GM19395 (cell line): ENCODE results near the gene DNAH9.

Experiments
- ATAC-seq: cut with Tn5 transposase; IDR thresholded peaks from one replicate; pipeline ENCODE4 v1.9.1; 2021; ENCODE audit warnings: mild to moderate bottlenecking, moderate library complexity; ENCODE audit not compliant: unreplicated experiment

DNAH9 gene

GRCh38 chr17:11598274-11599221 is at the start of gene DNAH9:
TSS of gene DNAH9 (plus strand) at chr17:11598470. CDS start at chr17:11598499, 29 bp downstream.
- peak; percentile 47 for ATAC-seq

- ATAC-seq, result no peak
These were observed 47.8 kb upstream of the DNAH9 start for GRCh38 chr17:11550431-11550830.

GRCh38 chr17:11551442-11551841 is 46.8 kb upstream of the DNAH9 start:
- ATAC-seq, result no peak

- ATAC-seq, result no peak
These were observed 45.1 kb upstream of the DNAH9 start for GRCh38 chr17:11553135-11553534.

GRCh38 chr17:11554042-11554441 is 44.2 kb upstream of the DNAH9 start:
- ATAC-seq, result no peak

GRCh38 chr17:11554542-11554941 is 43.7 kb upstream of the DNAH9 start:
- ATAC-seq, result no peak

- ATAC-seq, result no peak
These were observed 42.7 kb upstream of the DNAH9 start for GRCh38 chr17:11555530-11555929.

GRCh38 chr17:11557727-11558452 is 40.4 kb upstream of the DNAH9 start:
- ATAC-seq, result no peak

- no peak for ATAC-seq
These were observed 39.5 kb upstream of the DNAH9 start for GRCh38 chr17:11558681-11559234.

- no peak for ATAC-seq
These were observed 38.7 kb upstream of the DNAH9 start for GRCh38 chr17:11559601-11560000.

- no peak for ATAC-seq
These were observed 37.0 kb upstream of the DNAH9 start for GRCh38 chr17:11561281-11561680.

- no peak for ATAC-seq
These were observed 36.6 kb upstream of the DNAH9 start for GRCh38 chr17:11561702-11562101.

- no peak for ATAC-seq
These were observed 33.5 kb upstream of the DNAH9 start for GRCh38 chr17:11564589-11565380.

GRCh38 chr17:11565591-11565990 is 32.7 kb upstream of the DNAH9 start:
- ATAC-seq, result no peak

GRCh38 chr17:11578998-11579397 is 19.3 kb upstream of the DNAH9 start:
- no peak for ATAC-seq

GRCh38 chr17:11580677-11581076 is 17.6 kb upstream of the DNAH9 start:
- no peak for ATAC-seq

- ATAC-seq, result no peak
These were observed 16.1 kb upstream of the DNAH9 start for GRCh38 chr17:11582217-11582616.

- no peak for ATAC-seq
These were observed 14.8 kb upstream of the DNAH9 start for GRCh38 chr17:11583306-11583992.

GRCh38 chr17:11589716-11590115 is 8.6 kb upstream of the DNAH9 start:
- no peak for ATAC-seq

GRCh38 chr17:11601661-11602060 is 3.4 kb downstream of the DNAH9 start:
- no peak for ATAC-seq
